Aorta (tissue), 5 donors: ENCODE results near the gene TMEM37. TPM values are rescaled to one million over a fixed set of nuclear protein-coding genes. Genes with fewer than 3 reads are reported as not detected.

ENCODE experiments used
- ATAC-seq: fragments of 200-7000 bp; cut with Tn5 transposase; one replicate; pipeline ENCODE4 v1.9.1; 2022; ENCODE audit warnings: moderate library complexity; ENCODE audit not compliant: low FRiP score
- DNase-seq, 2 donors: peaks; one replicate each; pipeline ENCODE4 v3.0.0-alpha.2; 2020
- H3K27ac ChIP-seq, 2 donors: one replicate each; pipeline ENCODE4 v1.5.1; 2013; ENCODE audit warnings: low read length in 2 of 2, mild to moderate bottlenecking in 2 of 2, moderate library complexity in 2 of 2, control low read depth in 1 of 2, inconsistent platforms in 1 of 2, low read depth in 1 of 2
- H3K27me3 ChIP-seq, 2 donors: one replicate each; pipeline ENCODE4 v1.6.1; 2013; ENCODE audit warnings: control low read depth in 1 of 2, low read length in 1 of 2, mild to moderate bottlenecking in 1 of 2, moderate library complexity in 1 of 2; ENCODE audit not compliant: insufficient read depth in 2 of 2, control insufficient read depth in 1 of 2
- H3K36me3 ChIP-seq, 2 donors: one replicate each; pipeline ENCODE4 v1.6.1; 2013; ENCODE audit warnings: control low read depth in 1 of 2, low read length in 1 of 2, mild to moderate bottlenecking in 1 of 2; ENCODE audit not compliant: insufficient read depth in 2 of 2, control insufficient read depth in 1 of 2
- H3K4me1 ChIP-seq, 2 donors: one replicate each; pipeline ENCODE4 v1.6.1; 2013; ENCODE audit warnings: low read length in 2 of 2, control low read depth in 1 of 2, mild to moderate bottlenecking in 1 of 2, moderate library complexity in 1 of 2; ENCODE audit not compliant: insufficient read depth in 2 of 2, control insufficient read depth in 1 of 2
- H3K4me3 ChIP-seq, 2 donors: one replicate each; pipeline ENCODE4 v1.5.1; 2013; ENCODE audit warnings: low read length in 2 of 2, control low read depth in 1 of 2, mild to moderate bottlenecking in 1 of 2
- H3K9me3 ChIP-seq: one replicate; pipeline ENCODE4 v1.6.1; 2013; ENCODE audit warnings: mild to moderate bottlenecking, low read length; ENCODE audit not compliant: control insufficient read depth
- WGBS, 2 donors: extraction: QIAGEN DNeasy Blood & Tissue Kit; methylation state at CpG; one replicate each; pipeline ENCODE4 v1.1.7; 2013; 5-methylcytosine and 5-hydroxymethylcytosine counted together
- intact Hi-C, 2 donors: fragments of 100-400 bp; cut with DNase I; formaldehyde crosslinking; loops; one replicate each; pipeline versions ENCODE4 v1.14.2 to v1.15.0; 2022
- polyA plus RNA-seq, 2 donors: library from polyadenylated mRNA; stranded (reverse); fragments of 200-250 nt; gene quantifications; one replicate each; pipeline ENCODE4 v1.2.3, GENCODE V29; 2013
- total RNA-seq, 2 donors: library from RNA; stranded (reverse); fragmentation: NEBNext Ultra II Directional; extraction: Animal tissue kit (Norgen Biotek cat#: 25700); gene quantifications; one replicate each; pipeline ENCODE4 v1.2.1, GENCODE V29; 2021
- donor health status: healthy with polysubstance abuse.
- donor health status: Bipolar disorder and iron deficiency.
- donor health status: DM: no; HTN: no; CAD: no.
- donor health status: DM: no; HTN: no; CAD: no.
- donor health status: DM: yes; HTN: yes; CAD: no.

Gene TMEM37
- total and polyA plus RNA-seq, 4 donors, result 1.2 to 19.8 (median 8.1) TPM

DNA sequence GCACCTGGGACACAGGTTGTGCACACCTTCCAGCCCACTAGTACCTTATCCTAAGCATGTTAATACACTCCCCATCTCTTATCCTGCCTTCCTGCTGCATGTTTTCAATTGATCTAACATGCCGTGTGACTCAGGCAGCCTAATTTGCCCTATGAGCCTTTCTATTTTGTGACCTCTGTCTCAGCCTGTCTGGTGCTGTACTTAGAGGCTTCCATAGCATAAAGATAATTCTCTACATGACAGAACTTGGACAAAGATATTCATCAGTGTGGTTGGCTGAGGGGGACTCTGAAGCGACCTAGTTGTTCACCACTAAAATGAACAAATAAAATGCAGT is 8.6 kb upstream of the TMEM37 start:
- no peaks in the 10 kb centered on the region for H3K36me3 ChIP-seq
- H3K27me3 ChIP-seq, result no peaks in the 10 kb centered on the region
- WGBS, 2 donors, result 92 to 93% methylated on average over 2 of the region's 2 CpGs
- no peak overlapping the region for H3K4me3 ChIP-seq
- intact Hi-C loops, result no loop called here
- no peak overlapping the region for H3K27ac ChIP-seq
- H3K9me3 ChIP-seq, result no peaks in the 10 kb centered on the region
- no peak for DNase-seq
- H3K4me1 ChIP-seq, result no peaks in the 10 kb centered on the region
- ATAC-seq, result no peak

GRCh38 chr2:119423811-119424210 is 7.8 kb upstream of the TMEM37 start:
- no peak overlapping the region for H3K4me3 ChIP-seq
- no peaks in the 10 kb centered on the region for H3K9me3 ChIP-seq
- DNase-seq (no peak), ATAC-seq (no peak)
- H3K36me3 ChIP-seq, result no peaks in the 10 kb centered on the region
- WGBS, 2 donors, result 94 to 97% methylated on average over 2 of the region's 2 CpGs
- H3K27me3 ChIP-seq, result no peaks in the 10 kb centered on the region
- no peaks in the 10 kb centered on the region for H3K4me1 ChIP-seq
- no peak overlapping the region for H3K27ac ChIP-seq
- intact Hi-C loops, result no loop called here

- H3K4me3 ChIP-seq, result no peak overlapping the region
- no peaks in the 10 kb centered on the region for H3K9me3 ChIP-seq
- DNase-seq (no peak), ATAC-seq (no peak)
- H3K27ac ChIP-seq, result no peak overlapping the region
- H3K4me1 ChIP-seq, result no peaks in the 10 kb centered on the region
- WGBS, 2 donors, result 92 to 95% methylated on average over 10 of the region's 10 CpGs
- intact Hi-C loops, result no loop called here
- no peaks in the 10 kb centered on the region for H3K27me3 ChIP-seq
- no peaks in the 10 kb centered on the region for H3K36me3 ChIP-seq
Observed at GRCh38 chr2:119424284-119425118, 7.2 kb upstream of the TMEM37 start.

- ATAC-seq (no peak), DNase-seq (no peak)
- WGBS, 2 donors, result 95% methylated on average over 1 of the region's 1 CpG
- intact Hi-C loops, result no loop called here
- no peak overlapping the region for H3K4me3 ChIP-seq
- H3K36me3 ChIP-seq, result no peaks in the 10 kb centered on the region
- no peak overlapping the region for H3K27ac ChIP-seq
- no peaks in the 10 kb centered on the region for H3K4me1 ChIP-seq
- no peaks in the 10 kb centered on the region for H3K9me3 ChIP-seq
- H3K27me3 ChIP-seq, result no peaks in the 10 kb centered on the region
Observed at GRCh38 chr2:119425119-119425405, 6.6 kb upstream of the TMEM37 start.

DNA sequence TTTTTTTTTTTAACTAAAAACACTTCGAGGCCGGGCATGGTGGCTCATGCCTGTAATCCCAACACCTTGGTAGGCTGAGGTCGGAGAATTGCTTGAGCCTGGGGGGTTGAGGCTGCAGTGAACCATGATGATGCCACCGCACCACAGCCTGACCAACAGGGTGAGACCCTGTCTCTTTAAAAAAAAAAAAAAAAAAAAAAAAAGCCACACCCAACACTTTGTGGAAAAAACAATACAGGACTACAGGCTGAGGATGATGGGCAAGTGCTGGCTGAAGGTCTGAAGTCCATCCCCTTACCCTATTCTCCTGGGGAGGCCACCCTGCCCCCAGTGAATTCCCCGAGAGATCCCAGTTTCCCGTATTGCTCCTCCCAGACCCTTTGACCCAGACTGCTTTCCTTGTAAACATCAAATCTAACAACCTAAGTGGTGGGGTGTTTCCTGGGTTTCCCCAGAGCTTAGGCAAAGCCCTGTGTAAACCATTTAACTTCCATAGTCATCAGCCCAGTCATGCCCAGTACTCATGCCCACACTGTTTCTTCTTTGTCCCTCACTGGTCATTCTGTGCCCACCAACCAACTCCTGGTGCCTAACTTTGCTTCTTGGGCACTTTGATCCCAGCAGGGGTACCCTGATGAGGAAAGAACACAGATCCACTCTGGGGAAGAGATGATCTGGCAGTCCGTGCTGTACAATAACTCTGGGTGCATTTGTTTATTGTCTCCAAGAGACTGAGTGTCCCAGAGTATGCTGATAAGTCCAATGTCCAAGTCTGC is 5.8 kb upstream of the TMEM37 start:
- Histone ChIP-seq H3K27me3 (no peaks in the 10 kb centered on the region), H3K9me3 (no peaks in the 10 kb centered on the region)
- 88 to 91% methylated on average over 7 of the region's 7 CpGs for WGBS, 2 donors

GRCh38 chr2:119426396-119426675 is 5.3 kb upstream of the TMEM37 start:
- no peaks in the 10 kb centered on the region for H3K36me3 ChIP-seq
- WGBS, 2 donors, result 68 to 76% methylated on average over 5 of the region's 5 CpGs
- H3K4me3 ChIP-seq, result no peak overlapping the region
- DNase-seq, result no peak
- no peak for ATAC-seq
- intact Hi-C loops, result no loop called here
- no peaks in the 10 kb centered on the region for H3K4me1 ChIP-seq
- H3K27ac ChIP-seq, result no peak overlapping the region
- no peaks in the 10 kb centered on the region for H3K27me3 ChIP-seq
- no peaks in the 10 kb centered on the region for H3K9me3 ChIP-seq

More for the DNA sequence above, 5.8 kb upstream of the TMEM37 start:
- Histone ChIP-seq H3K4me3 (no peak overlapping the region), H3K4me1 (no peaks in the 10 kb centered on the region), H3K36me3 (no peaks in the 10 kb centered on the region), H3K27ac (no peak overlapping the region)
- no peak for ATAC-seq
- intact Hi-C loops, result no loop called here
- no peak for DNase-seq

DNA sequence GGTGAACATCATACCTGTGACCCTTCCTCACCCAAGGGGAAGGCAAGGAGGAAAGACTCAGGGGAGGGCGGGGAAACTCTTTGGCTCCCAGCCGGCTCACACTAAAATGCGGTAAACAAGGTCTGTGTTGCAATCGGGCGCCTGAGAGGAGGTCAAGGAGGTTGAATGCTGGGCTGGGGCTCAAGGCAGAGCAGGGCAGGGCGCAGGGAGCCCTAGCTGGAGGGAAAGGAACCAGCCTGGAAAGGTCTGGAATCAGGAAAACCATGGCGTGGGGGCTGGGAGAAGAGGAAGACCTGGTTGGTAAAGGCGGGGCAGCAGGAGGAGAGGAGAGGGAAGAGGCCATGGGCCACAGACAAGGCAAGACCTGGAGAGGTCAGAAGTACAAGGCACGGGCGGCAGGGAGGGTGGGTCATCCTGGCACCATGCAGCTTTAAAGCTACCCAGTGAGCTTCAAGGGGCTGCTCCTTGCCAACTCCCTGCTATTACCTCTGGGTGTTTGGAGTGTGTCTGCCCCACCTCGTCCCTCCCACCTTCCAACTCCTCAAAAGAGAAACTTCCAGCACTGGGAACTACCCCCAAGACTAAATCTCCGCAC is 4.8 kb upstream of the TMEM37 start:
- intact Hi-C loops, result no loop called here
- 80 to 84% methylated on average over 12 of the region's 12 CpGs for WGBS, 2 donors
- no peaks in the 10 kb centered on the region for H3K27me3 ChIP-seq
- no peaks in the 10 kb centered on the region for H3K9me3 ChIP-seq
- DNase-seq, result peak in 1 of 2 donors; percentile 80
- H3K4me1 ChIP-seq, result no peaks in the 10 kb centered on the region
- ATAC-seq, result peak; percentile 36
- H3K4me3 ChIP-seq, result no peak overlapping the region
- H3K27ac ChIP-seq, result no peak overlapping the region
- no peaks in the 10 kb centered on the region for H3K36me3 ChIP-seq

DNA sequence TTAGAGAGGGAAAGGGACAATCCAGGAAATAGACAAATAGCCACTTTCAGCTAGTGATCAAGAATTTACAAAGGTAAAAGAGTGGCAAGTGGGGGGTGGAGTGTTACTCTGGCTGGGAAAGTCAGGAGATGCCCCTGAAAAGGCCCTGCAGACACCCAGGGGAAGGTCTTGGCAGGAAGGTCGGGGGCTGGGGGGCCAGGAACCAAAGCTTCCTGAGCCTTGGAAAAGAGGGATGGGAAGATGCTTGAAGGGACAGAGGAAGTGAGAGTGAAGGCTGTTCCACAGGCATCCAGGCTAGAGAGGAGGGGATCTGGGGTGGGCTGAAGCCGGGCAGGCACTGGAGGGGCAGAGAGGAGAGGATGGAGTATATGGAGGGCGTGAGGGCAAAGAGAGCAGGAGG is 3.9 kb upstream of the TMEM37 start:
- no peak for DNase-seq
- WGBS, 2 donors, result 86 to 95% methylated on average over 3 of the region's 3 CpGs
- intact Hi-C loops, result no loop called here
- no peaks in the 10 kb centered on the region for H3K27me3 ChIP-seq
- H3K27ac ChIP-seq, result no peak overlapping the region
- H3K4me3 ChIP-seq, result no peak overlapping the region
- H3K4me1 ChIP-seq, result no peaks in the 10 kb centered on the region
- ATAC-seq, result no peak
- no peaks in the 10 kb centered on the region for H3K9me3 ChIP-seq
- H3K36me3 ChIP-seq, result no peaks in the 10 kb centered on the region
